Panc1 (cell line): Measurements from ENCODE around the gene JPH4.

Source experiments
- POLR2AphosphoS5 ChIP-seq: IDR thresholded peaks from 2 replicates; pipeline ENCODE4 v1.6.1; 2012; ENCODE audit warnings: mild to moderate bottlenecking, low read depth, low read length, moderate library complexity
- SIN3A ChIP-seq: IDR thresholded peaks from 2 replicates; pipeline ENCODE4 v1.6.1; 2012; ENCODE audit warnings: low read depth, mild to moderate bottlenecking, low read length, moderate library complexity, borderline replicate concordance; ENCODE audit not compliant: insufficient read depth
- TCF7L2 ChIP-seq: IDR thresholded peaks from 2 replicates; pipeline ENCODE4 v1.6.1; 2011; ENCODE audit warnings: mild to moderate bottlenecking, low read depth, low read length, inconsistent platforms
- TF ChIP-seq, protein P1 (sequence below): fragments of 450-650 bp; IDR thresholded peaks from 2 replicates; pipeline ENCODE4 v1.5.1; 2017; ENCODE audit warnings: mild to moderate bottlenecking
- TF ChIP-seq, protein P2 (sequence below), 2 experiments: IDR thresholded peaks; 2 replicates each; pipeline ENCODE4 v1.6.1; 2011 to 2012; ENCODE audit warnings: low read depth in 2 of 2, control low read depth in 1 of 2, low read length in 1 of 2, mild to moderate bottlenecking in 1 of 2, moderate library complexity in 1 of 2; ENCODE audit not compliant: insufficient read depth in 1 of 2

DNA sequence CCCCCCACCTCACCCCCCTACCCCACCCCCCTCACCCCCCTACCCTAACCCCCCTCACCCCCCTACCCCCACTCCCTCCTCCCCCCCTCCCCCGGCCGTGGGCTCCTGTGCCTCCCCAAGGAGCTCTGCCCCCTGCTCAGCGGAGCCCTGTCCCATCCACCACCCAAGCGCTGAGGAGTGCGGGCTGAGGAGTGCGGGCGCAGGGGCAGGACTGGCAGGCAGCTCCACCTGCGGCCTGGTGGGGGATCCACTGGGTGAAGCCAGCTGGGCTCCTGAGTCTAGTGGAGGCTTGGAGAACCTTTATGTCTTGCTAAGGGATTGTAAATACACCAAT lies 2.3 kb upstream of the JPH4 start:
- TF ChIP-seq, protein P1, sequence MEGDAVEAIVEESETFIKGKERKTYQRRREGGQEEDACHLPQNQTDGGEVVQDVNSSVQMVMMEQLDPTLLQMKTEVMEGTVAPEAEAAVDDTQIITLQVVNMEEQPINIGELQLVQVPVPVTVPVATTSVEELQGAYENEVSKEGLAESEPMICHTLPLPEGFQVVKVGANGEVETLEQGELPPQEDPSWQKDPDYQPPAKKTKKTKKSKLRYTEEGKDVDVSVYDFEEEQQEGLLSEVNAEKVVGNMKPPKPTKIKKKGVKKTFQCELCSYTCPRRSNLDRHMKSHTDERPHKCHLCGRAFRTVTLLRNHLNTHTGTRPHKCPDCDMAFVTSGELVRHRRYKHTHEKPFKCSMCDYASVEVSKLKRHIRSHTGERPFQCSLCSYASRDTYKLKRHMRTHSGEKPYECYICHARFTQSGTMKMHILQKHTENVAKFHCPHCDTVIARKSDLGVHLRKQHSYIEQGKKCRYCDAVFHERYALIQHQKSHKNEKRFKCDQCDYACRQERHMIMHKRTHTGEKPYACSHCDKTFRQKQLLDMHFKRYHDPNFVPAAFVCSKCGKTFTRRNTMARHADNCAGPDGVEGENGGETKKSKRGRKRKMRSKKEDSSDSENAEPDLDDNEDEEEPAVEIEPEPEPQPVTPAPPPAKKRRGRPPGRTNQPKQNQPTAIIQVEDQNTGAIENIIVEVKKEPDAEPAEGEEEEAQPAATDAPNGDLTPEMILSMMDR: no peak
- TF ChIP-seq TCF7L2 (no peak), POLR2AphosphoS5 (no peak), SIN3A (no peak)
- TF ChIP-seq, protein P2, sequence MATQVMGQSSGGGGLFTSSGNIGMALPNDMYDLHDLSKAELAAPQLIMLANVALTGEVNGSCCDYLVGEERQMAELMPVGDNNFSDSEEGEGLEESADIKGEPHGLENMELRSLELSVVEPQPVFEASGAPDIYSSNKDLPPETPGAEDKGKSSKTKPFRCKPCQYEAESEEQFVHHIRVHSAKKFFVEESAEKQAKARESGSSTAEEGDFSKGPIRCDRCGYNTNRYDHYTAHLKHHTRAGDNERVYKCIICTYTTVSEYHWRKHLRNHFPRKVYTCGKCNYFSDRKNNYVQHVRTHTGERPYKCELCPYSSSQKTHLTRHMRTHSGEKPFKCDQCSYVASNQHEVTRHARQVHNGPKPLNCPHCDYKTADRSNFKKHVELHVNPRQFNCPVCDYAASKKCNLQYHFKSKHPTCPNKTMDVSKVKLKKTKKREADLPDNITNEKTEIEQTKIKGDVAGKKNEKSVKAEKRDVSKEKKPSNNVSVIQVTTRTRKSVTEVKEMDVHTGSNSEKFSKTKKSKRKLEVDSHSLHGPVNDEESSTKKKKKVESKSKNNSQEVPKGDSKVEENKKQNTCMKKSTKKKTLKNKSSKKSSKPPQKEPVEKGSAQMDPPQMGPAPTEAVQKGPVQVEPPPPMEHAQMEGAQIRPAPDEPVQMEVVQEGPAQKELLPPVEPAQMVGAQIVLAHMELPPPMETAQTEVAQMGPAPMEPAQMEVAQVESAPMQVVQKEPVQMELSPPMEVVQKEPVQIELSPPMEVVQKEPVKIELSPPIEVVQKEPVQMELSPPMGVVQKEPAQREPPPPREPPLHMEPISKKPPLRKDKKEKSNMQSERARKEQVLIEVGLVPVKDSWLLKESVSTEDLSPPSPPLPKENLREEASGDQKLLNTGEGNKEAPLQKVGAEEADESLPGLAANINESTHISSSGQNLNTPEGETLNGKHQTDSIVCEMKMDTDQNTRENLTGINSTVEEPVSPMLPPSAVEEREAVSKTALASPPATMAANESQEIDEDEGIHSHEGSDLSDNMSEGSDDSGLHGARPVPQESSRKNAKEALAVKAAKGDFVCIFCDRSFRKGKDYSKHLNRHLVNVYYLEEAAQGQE (IDR thresholded peaks at IDR 0.05; ENCODE audit: insufficient read depth in 1 of 2, low read depth in 2 of 2, low read length in 1 of 2): no peak
